ENCODE data around the gene DMAC2. TPM values are rescaled to one million over a fixed set of nuclear protein-coding genes. Genes with fewer than 3 reads are reported as not detected.

DMAC2 gene
- total RNA-seq, 5 donors from 2014 or later (not counting 1 experiment from before 2014, with no cell fraction given), result 19.5 to 33.9 (median 24.7) TPM

- Histone ChIP-seq H3K4me3 (ENCODE audit: control insufficient read depth in 1 of 2, extremely low read depth in 1 of 2, low read length in 1 of 2) (no peak overlapping the region), H3K4me1 (ENCODE audit: control insufficient read depth in 1 of 2, extremely low read depth in 1 of 2, insufficient read depth in 2 of 2, low read length in 2 of 2) (no peaks in the 10 kb centered on the region), H3K9me3 (no peaks in the 10 kb centered on the region), H3K27me3 (replicated peaks in 1 of 2; ENCODE audit: control insufficient read depth in 2 of 2, extremely low read depth in 1 of 2, insufficient read depth in 2 of 2, low read length in 1 of 2) (no peaks in the 10 kb centered on the region), H3K27ac (ENCODE audit: low read length) (no peak overlapping the region), H3K36me3 (ENCODE audit: control insufficient read depth in 2 of 2, extremely low read depth in 1 of 2, insufficient read depth in 1 of 2, low read length in 1 of 2) (peaks cover 34 to 83% of the 10 kb centered on the region in 2 donors)
- no peaks in the 10 kb centered on the region for H3K27me3 Mint-ChIP-seq
- H3K9me3 Mint-ChIP-seq, result no peaks in the 10 kb centered on the region
- H3K4me1 Mint-ChIP-seq, result no peaks in the 10 kb centered on the region
- H3K4me3 Mint-ChIP-seq, result no peak overlapping the region
- DNase-seq (no peak), ATAC-seq (replicated peaks in 1 of 4) (no peak)
- CTCF ChIA-PET, result no interaction called here
- 94% methylated on average over 11 of the region's 12 CpGs for WGBS (ENCODE audit: insufficient coverage)
- POLR2A ChIA-PET, result no interaction called here
- peaks cover 52% of the 10 kb centered on the region for H3K36me3 Mint-ChIP-seq
- no peak overlapping the region for H3K27ac Mint-ChIP-seq
Observed at GRCh38 chr19:41416194-41416674, 23.5 kb downstream of the DMAC2 start.

- no peaks in the 10 kb centered on the region for H3K9me3 Mint-ChIP-seq
- ChIA-PET POLR2A (no interaction called here), CTCF (no interaction called here)
- Histone ChIP-seq H3K27me3 (replicated peaks in 1 of 2; ENCODE audit: control insufficient read depth in 2 of 2, extremely low read depth in 1 of 2, insufficient read depth in 2 of 2, low read length in 1 of 2) (no peaks in the 10 kb centered on the region), H3K27ac (ENCODE audit: low read length) (no peak overlapping the region), H3K9me3 (no peaks in the 10 kb centered on the region), H3K36me3 (ENCODE audit: control insufficient read depth in 2 of 2, extremely low read depth in 1 of 2, insufficient read depth in 1 of 2, low read length in 1 of 2) (peaks cover 36 to 78% of the 10 kb centered on the region in 2 donors), H3K4me3 (ENCODE audit: control insufficient read depth in 1 of 2, extremely low read depth in 1 of 2, low read length in 1 of 2) (no peak overlapping the region), H3K4me1 (ENCODE audit: control insufficient read depth in 1 of 2, extremely low read depth in 1 of 2, insufficient read depth in 2 of 2, low read length in 2 of 2) (peaks cover 0 to under 1% of the 10 kb centered on the region in 2 experiments)
- H3K4me1 Mint-ChIP-seq, result peaks cover 1 to 2% (median 1%) of the 10 kb centered on the region in 3 donors
- H3K4me3 Mint-ChIP-seq, result no peak overlapping the region
- H3K27me3 Mint-ChIP-seq, result no peaks in the 10 kb centered on the region
- H3K27ac Mint-ChIP-seq, result no peak overlapping the region
- DNase-seq (no peak), ATAC-seq (replicated peaks in 1 of 4) (no peak)
- peaks cover 46% of the 10 kb centered on the region for H3K36me3 Mint-ChIP-seq
- 88% methylated on average over 6 of the region's 9 CpGs for WGBS (ENCODE audit: insufficient coverage)
Observed at GRCh38 chr19:41415154-41415571, 24.5 kb downstream of the DMAC2 start.

GRCh38 chr19:41414461-41414860 is 25.3 kb downstream of the DMAC2 start:
- POLR2A ChIA-PET, result no interaction called here
- Mint-ChIP-seq H3K27me3 (no peaks in the 10 kb centered on the region), H3K4me1 (peaks cover 7 to 8% (median 7%) of the 10 kb centered on the region in 3 donors), H3K4me3 (no peak overlapping the region), H3K9me3 (no peaks in the 10 kb centered on the region), H3K27ac (no peak overlapping the region), H3K36me3 (peaks cover 44% of the 10 kb centered on the region)
- Histone ChIP-seq H3K4me1 (ENCODE audit: control insufficient read depth in 1 of 2, extremely low read depth in 1 of 2, insufficient read depth in 2 of 2, low read length in 2 of 2) (peaks cover 0 to 5% of the 10 kb centered on the region in 2 experiments), H3K9me3 (no peaks in the 10 kb centered on the region), H3K27ac (ENCODE audit: low read length) (no peak overlapping the region), H3K36me3 (ENCODE audit: control insufficient read depth in 2 of 2, extremely low read depth in 1 of 2, insufficient read depth in 1 of 2, low read length in 1 of 2) (peaks cover 36 to 72% of the 10 kb centered on the region in 2 donors), H3K27me3 (replicated peaks in 1 of 2; ENCODE audit: control insufficient read depth in 2 of 2, extremely low read depth in 1 of 2, insufficient read depth in 2 of 2, low read length in 1 of 2) (no peaks in the 10 kb centered on the region), H3K4me3 (ENCODE audit: control insufficient read depth in 1 of 2, extremely low read depth in 1 of 2, low read length in 1 of 2) (no peak overlapping the region)
- no peak for DNase-seq
- ATAC-seq (replicated peaks in 1 of 4), result no peak
- CTCF ChIA-PET, result no interaction called here
- WGBS (ENCODE audit: insufficient coverage), result 98% methylated on average over 7 of the region's 9 CpGs

GRCh38 chr19:41413947-41414346 is 25.8 kb downstream of the DMAC2 start:
- Histone ChIP-seq H3K27ac (ENCODE audit: low read length) (no peak overlapping the region), H3K36me3 (ENCODE audit: control insufficient read depth in 2 of 2, extremely low read depth in 1 of 2, insufficient read depth in 1 of 2, low read length in 1 of 2) (peaks cover 36 to 67% of the 10 kb centered on the region in 2 donors), H3K9me3 (no peaks in the 10 kb centered on the region), H3K4me3 (ENCODE audit: control insufficient read depth in 1 of 2, extremely low read depth in 1 of 2, low read length in 1 of 2) (no peak overlapping the region), H3K27me3 (replicated peaks in 1 of 2; ENCODE audit: control insufficient read depth in 2 of 2, extremely low read depth in 1 of 2, insufficient read depth in 2 of 2, low read length in 1 of 2) (no peaks in the 10 kb centered on the region), H3K4me1 (ENCODE audit: control insufficient read depth in 1 of 2, extremely low read depth in 1 of 2, insufficient read depth in 2 of 2, low read length in 2 of 2) (peaks cover 0 to 5% of the 10 kb centered on the region in 2 experiments)
- no peak overlapping the region for H3K4me3 Mint-ChIP-seq
- ATAC-seq (replicated peaks in 1 of 4) (no peak), DNase-seq (no peak)
- peaks cover 10 to 12% (median 12%) of the 10 kb centered on the region in 3 donors for H3K4me1 Mint-ChIP-seq
- H3K36me3 Mint-ChIP-seq, result peaks cover 40% of the 10 kb centered on the region
- WGBS (ENCODE audit: insufficient coverage), result 90% methylated on average over 4 of the region's 10 CpGs
- no peak overlapping the region for H3K27ac Mint-ChIP-seq
- ChIA-PET POLR2A (no interaction called here), CTCF (no interaction called here)
- H3K27me3 Mint-ChIP-seq, result no peaks in the 10 kb centered on the region
- H3K9me3 Mint-ChIP-seq, result no peaks in the 10 kb centered on the region

- CTCF ChIA-PET, result interaction anchor here in 1 of 2 donors (0.7 kb wide), 1 partner anchor 25 kb away, joined by 8 read pairs; no protein-coding TSS in a partner anchor
- ATAC-seq (replicated peaks in 1 of 4) (no peak), DNase-seq (no peak)
- Histone ChIP-seq H3K27ac (ENCODE audit: low read length) (no peak overlapping the region), H3K36me3 (ENCODE audit: control insufficient read depth in 2 of 2, extremely low read depth in 1 of 2, insufficient read depth in 1 of 2, low read length in 1 of 2) (peaks cover 36 to 60% of the 10 kb centered on the region in 2 donors), H3K4me1 (ENCODE audit: control insufficient read depth in 1 of 2, extremely low read depth in 1 of 2, insufficient read depth in 2 of 2, low read length in 2 of 2) (peaks cover 0 to 5% of the 10 kb centered on the region in 2 experiments), H3K9me3 (no peaks in the 10 kb centered on the region), H3K4me3 (ENCODE audit: control insufficient read depth in 1 of 2, extremely low read depth in 1 of 2, low read length in 1 of 2) (no peak overlapping the region), H3K27me3 (replicated peaks in 1 of 2; ENCODE audit: control insufficient read depth in 2 of 2, extremely low read depth in 1 of 2, insufficient read depth in 2 of 2, low read length in 1 of 2) (no peaks in the 10 kb centered on the region)
- POLR2A ChIA-PET, result no interaction called here
- no peaks in the 10 kb centered on the region for H3K27me3 Mint-ChIP-seq
- H3K4me3 Mint-ChIP-seq, result no peak overlapping the region
- no peaks in the 10 kb centered on the region for H3K9me3 Mint-ChIP-seq
- 100% methylated on average over 2 of the region's 5 CpGs for WGBS (ENCODE audit: insufficient coverage)
- no peak overlapping the region for H3K27ac Mint-ChIP-seq
- peaks cover 33% of the 10 kb centered on the region for H3K36me3 Mint-ChIP-seq
- H3K4me1 Mint-ChIP-seq, result peaks cover 10 to 14% (median 12%) of the 10 kb centered on the region in 3 donors
Observed at GRCh38 chr19:41412953-41413352, 26.8 kb downstream of the DMAC2 start.

GRCh38 chr19:41411968-41412265 is 27.8 kb downstream of the DMAC2 start:
- Histone ChIP-seq H3K36me3 (ENCODE audit: control insufficient read depth in 2 of 2, extremely low read depth in 1 of 2, insufficient read depth in 1 of 2, low read length in 1 of 2) (peaks cover 36 to 53% of the 10 kb centered on the region in 2 donors), H3K27me3 (replicated peaks in 1 of 2; ENCODE audit: control insufficient read depth in 2 of 2, extremely low read depth in 1 of 2, insufficient read depth in 2 of 2, low read length in 1 of 2) (no peaks in the 10 kb centered on the region), H3K9me3 (no peaks in the 10 kb centered on the region), H3K27ac (ENCODE audit: low read length) (no peak overlapping the region), H3K4me3 (ENCODE audit: control insufficient read depth in 1 of 2, extremely low read depth in 1 of 2, low read length in 1 of 2) (no peak overlapping the region), H3K4me1 (ENCODE audit: control insufficient read depth in 1 of 2, extremely low read depth in 1 of 2, insufficient read depth in 2 of 2, low read length in 2 of 2) (peaks cover 0 to 5% of the 10 kb centered on the region in 2 experiments)
- ATAC-seq (replicated peaks in 1 of 4) (no peak), DNase-seq (no peak)
- 92% methylated on average over 8 of the region's 11 CpGs for WGBS (ENCODE audit: insufficient coverage)
- peaks cover 32% of the 10 kb centered on the region for H3K36me3 Mint-ChIP-seq
- CTCF ChIA-PET, result no interaction called here
- POLR2A ChIA-PET, result no interaction called here
- peaks cover 14 to 17% (median 14%) of the 10 kb centered on the region in 3 donors for H3K4me1 Mint-ChIP-seq
- no peak overlapping the region for H3K4me3 Mint-ChIP-seq
- no peaks in the 10 kb centered on the region for H3K9me3 Mint-ChIP-seq
- H3K27ac Mint-ChIP-seq, result no peak overlapping the region
- H3K27me3 Mint-ChIP-seq, result no peaks in the 10 kb centered on the region

All from T-cell (primary cell).